22Rv1 (cell line): ENCODE measurements around the gene XKR8.

ENCODE experiments used
- CTCF ChIP-seq: fragments of 450-650 bp; IDR thresholded peaks from 2 replicates; pipeline ENCODE4 v1.5.1; 2017; ENCODE audit warnings: mild to moderate bottlenecking
- ZFX ChIP-seq: fragments of 450-650 bp; IDR thresholded peaks from 2 replicates; pipeline ENCODE4 v1.6.1; 2017; ENCODE audit warnings: antibody characterized with exemption, borderline replicate concordance

DNA sequence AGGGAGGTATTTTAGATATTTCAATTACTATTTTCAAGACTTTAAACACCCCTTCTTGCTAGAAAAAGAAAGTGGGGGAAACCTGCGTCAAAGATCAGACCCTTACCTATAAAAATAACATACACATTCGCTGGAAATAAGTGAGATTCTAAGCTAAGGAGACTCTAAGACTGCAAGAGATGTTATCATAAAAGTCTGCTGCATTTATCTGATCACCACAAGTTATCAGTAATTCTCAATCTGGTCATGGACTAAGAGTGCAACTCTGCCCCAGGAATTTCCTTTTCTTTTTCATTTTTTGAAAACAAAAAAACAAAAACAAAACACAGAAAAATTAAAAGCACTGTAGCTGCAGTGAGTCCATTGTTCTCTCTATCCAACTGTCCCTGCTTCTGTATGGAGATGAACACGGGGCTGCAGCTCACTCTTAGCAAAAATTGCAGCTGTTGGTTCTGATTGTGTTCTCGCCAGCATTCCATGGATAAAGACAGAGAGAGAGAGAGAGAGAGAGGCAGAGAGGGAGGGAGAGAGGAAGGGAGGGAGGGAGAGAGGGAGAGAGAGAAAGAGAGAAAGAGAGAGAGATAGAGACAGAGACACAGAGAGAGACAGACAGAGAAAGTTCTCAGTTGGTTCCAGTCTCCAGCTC is 14.1 kb downstream of the XKR8 start:
- no peak for TF ChIP-seq CTCF
- no peak for TF ChIP-seq ZFX
